SK-N-MC (cell line): Measurements from ENCODE around the gene SCAPER.

Experiments
- DNase-seq: peaks from one replicate; pipeline ENCODE4 v3.0.0-alpha.2; 2011; ENCODE audit warnings: low read depth, low spot score
- H3K27ac ChIP-seq: fragments of 200-600 bp; sonication (generic); 2 replicates; pipeline ENCODE4 v1.5.1; 2016; ENCODE audit warnings: mixed run types
- H3K36me3 ChIP-seq: fragments of 200-600 bp; sonication (generic); 2 replicates; pipeline ENCODE4 v1.6.1; 2017; ENCODE audit warnings: antibody characterized with exemption, low read length, mixed read lengths; ENCODE audit not compliant: insufficient read depth
- H3K4me3 ChIP-seq: fragments of 200-600 bp; sonication (generic); 2 replicates; pipeline ENCODE4 v1.5.1; 2016
- H3K9ac ChIP-seq: fragments of 200-600 bp; sonication (generic); 2 replicates; pipeline ENCODE4 v1.8.0; 2017; ENCODE audit warnings: mixed run types, mixed read lengths; ENCODE audit not compliant: insufficient read length
- H3K9me3 ChIP-seq: fragments of 200-600 bp; sonication (generic); 2 replicates; pipeline ENCODE4 v1.6.1; 2017; ENCODE audit warnings: low read depth, mild to moderate bottlenecking, antibody characterized with exemption, low read length, moderate library complexity, mixed read lengths
- EZH2 ChIP-seq: fragments of 200-600 bp; sonication (generic); IDR thresholded peaks from one replicate; pipeline ENCODE4 v1.6.1; 2017; ENCODE audit warnings: antibody characterized with exemption
- FOXP2 ChIP-seq: optimal IDR thresholded peaks from 2 replicates; pipeline ENCODE3; 2011; ENCODE audit warnings: mild to moderate bottlenecking, moderate library complexity; ENCODE audit not compliant: insufficient read depth; ENCODE audit errors: extremely low read length, control extremely low read depth
- POLR2AphosphoS5 ChIP-seq: IDR thresholded peaks from 2 replicates; pipeline ENCODE4 v1.6.1; 2012; ENCODE audit warnings: mild to moderate bottlenecking, low read depth, low read length, borderline replicate concordance

The SCAPER gene

DNA sequence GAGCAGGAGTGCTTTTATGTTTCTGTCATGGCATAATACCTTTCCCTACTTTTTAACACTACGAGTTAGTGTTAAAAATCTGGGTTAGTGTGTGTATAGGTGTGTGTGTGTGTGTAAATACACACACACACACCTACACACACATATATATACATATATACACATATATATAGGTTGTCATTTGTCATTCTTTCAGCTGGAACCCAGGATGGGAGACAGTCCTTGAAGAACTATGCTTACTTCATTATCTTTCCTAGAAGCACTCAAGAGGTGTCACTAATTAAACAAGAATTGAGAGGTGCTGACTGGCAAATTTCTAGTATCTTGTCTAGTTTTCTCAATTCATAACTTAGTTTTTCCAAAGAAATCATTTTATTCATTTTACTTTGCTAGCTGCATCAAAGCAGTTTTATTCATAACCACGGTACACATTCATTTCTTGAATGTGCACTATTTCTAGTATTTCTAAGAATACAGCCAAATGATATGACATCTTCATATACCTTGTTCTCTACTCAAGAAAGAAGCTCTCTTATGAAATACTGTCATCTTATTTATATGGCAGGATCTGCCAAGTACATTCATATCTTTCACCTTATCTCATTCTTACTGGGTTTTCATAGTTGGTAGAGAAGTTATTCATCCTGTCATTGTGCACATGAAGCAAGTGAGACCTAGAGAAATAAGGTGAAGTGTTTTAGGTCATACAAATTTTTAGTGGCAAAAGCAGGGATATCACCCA lies 522.0 kb downstream of the SCAPER start:
- Histone ChIP-seq H3K9ac (no peak overlapping the region), H3K4me3 (no peak overlapping the region), H3K36me3 (no peaks in the 10 kb centered on the region), H3K9me3 (no peaks in the 10 kb centered on the region), H3K27ac (no peak overlapping the region)
- TF ChIP-seq EZH2 (no peak), POLR2AphosphoS5 (no peak), FOXP2 (no peak)
- DNase-seq: no peak

DNA sequence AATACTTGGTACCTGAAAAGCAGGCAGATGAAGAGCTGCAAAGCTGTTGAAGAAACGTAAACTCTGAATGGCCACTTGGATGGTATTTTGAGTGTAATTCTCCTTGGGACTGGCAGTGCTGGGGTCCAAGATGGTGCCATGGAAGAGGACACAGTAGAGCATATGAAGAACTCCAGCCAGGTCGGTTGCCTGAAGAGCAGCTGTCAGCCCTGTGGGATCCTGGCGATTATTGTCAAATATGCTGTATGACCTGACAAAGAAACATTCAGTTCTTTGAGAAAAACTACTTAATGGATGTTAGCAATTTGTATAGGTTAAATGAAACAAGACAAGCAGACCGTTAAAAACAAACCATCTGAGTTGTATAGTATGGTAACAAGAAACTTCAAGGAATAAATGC lies 523.8 kb downstream of the SCAPER start:
- Histone ChIP-seq H3K36me3 (no peaks in the 10 kb centered on the region), H3K9ac (no peak overlapping the region), H3K4me3 (no peak overlapping the region), H3K27ac (no peak overlapping the region), H3K9me3 (no peaks in the 10 kb centered on the region)
- TF ChIP-seq POLR2AphosphoS5 (no peak), EZH2 (no peak), FOXP2 (no peak)
- DNase-seq: no peak

DNA sequence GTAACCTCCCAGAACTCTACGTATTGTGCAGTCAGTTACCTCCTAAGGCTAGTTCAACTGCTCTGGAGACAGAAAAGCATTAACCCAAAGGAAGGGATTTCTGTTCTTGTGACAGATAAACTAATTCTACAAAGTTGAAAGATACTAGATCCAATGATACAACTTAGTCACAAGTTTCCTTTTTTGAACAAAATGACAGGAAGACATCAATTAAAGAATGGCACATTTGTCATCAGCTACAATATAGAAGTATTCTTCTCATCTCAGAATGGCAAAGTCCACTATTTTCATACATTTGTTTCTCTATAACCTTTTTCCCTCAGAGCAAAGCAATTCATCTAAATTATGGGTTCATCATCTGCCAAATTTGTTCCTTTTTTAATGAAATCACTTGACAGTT lies 524.9 kb downstream of the SCAPER start:
- DNase-seq: no peak

DNA sequence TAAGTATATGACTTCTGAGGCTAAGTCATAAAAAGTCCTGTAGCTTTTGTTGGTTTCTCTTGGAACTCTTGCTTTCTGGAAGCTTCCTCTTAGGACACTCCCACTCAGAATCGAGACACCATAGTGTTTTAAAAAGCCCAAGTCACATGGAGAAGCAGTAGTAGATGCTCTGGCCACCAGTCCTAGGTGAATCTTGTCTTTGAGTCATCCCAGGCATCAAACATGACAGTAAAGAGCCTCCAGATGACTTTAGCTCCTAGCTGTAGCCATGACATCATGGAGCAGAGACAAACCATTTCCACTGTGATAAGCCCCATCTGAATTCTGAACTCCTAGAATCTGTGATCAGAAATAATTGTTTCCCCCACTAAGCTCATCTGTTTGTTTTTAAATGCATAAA lies 526.4 kb downstream of the SCAPER start:
- Histone ChIP-seq H3K9ac (no peak overlapping the region), H3K36me3 (no peaks in the 10 kb centered on the region)
- TF ChIP-seq EZH2: no peak
- no peak for TF ChIP-seq FOXP2
- TF ChIP-seq POLR2AphosphoS5: no peak

More for the DNA sequence above, 524.9 kb downstream of the SCAPER start:
- TF ChIP-seq EZH2 (no peak), FOXP2 (no peak), POLR2AphosphoS5 (no peak)
- Histone ChIP-seq H3K9ac (no peak overlapping the region), H3K4me3 (no peak overlapping the region), H3K9me3 (no peaks in the 10 kb centered on the region), H3K36me3 (no peaks in the 10 kb centered on the region), H3K27ac (no peak overlapping the region)

DNA sequence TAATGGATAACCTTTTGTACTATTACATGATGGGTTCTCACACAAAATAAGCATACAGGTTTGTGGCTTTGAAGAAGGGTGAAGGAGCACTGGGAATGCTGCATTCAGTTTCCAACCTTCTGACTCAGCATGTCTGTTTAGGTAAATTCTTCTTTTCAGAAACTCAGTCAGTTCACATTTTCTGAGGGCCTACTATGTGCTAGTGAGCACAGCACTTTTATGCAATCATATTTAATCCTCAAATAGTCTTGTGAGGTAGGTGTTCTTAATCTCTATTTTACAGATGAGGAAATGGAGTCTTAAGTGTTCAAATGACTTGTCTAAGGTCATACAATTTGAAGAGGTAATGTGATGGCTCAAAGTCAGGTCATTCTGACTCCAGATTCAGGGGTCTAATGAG lies 527.4 kb downstream of the SCAPER start:
- DNase-seq: no peak
- no peak for TF ChIP-seq FOXP2
- TF ChIP-seq EZH2: no peak
- no peak for TF ChIP-seq POLR2AphosphoS5

More for the DNA sequence above, 526.4 kb downstream of the SCAPER start:
- Histone ChIP-seq H3K9me3 (no peaks in the 10 kb centered on the region), H3K4me3 (no peak overlapping the region), H3K27ac (no peak overlapping the region)
- DNase-seq: no peak

DNA sequence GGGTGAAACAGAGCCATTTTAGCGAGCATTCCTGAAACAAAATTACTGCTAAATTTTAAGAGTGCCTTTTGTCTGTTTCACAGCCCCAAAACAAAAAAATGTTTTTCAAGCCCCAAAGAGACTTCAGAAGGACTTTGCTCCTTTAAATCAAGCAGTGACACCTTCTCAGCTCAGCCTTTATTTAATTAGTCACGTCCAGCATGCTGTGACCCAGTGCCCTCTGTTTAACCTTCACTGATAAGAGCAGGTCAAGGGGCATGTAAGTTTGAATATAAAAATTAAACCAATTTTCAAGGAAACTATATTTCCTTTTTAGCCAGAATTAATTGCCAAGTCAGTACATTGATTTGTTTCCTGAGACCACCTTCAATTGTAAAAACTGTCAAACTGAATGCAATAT lies 527.9 kb downstream of the SCAPER start:
- no peaks in the 10 kb centered on the region for H3K9me3 ChIP-seq
- no peak for DNase-seq
- no peak overlapping the region for H3K9ac ChIP-seq
- H3K27ac ChIP-seq: no peak overlapping the region
- H3K36me3 ChIP-seq: no peaks in the 10 kb centered on the region
- no peak overlapping the region for H3K4me3 ChIP-seq
- no peak for TF ChIP-seq POLR2AphosphoS5
- no peak for TF ChIP-seq EZH2
- no peak for TF ChIP-seq FOXP2

More for the DNA sequence above, 527.4 kb downstream of the SCAPER start:
- Histone ChIP-seq H3K27ac (no peak overlapping the region), H3K9ac (no peak overlapping the region), H3K4me3 (no peak overlapping the region), H3K9me3 (no peaks in the 10 kb centered on the region), H3K36me3 (no peaks in the 10 kb centered on the region)

DNA sequence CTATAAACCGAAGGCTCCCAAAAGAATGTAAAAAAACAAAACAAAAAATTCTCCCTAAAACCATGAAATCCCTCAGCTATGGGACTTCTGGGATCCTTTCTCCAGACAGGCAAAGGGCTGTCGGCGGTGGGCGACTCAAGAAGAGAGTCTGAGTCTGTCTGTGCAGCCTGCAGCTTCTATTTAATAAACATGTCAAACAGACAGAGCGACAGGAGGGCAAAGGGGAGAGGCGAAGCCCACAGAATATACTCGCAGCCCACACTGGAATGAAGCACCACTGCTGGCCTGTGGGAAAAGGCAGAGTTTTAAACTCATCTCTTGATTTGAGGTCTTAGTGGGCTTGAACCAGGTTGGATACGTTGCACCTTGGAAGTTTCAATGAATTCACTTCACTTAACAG lies 528.3 kb downstream of the SCAPER start:
- Histone ChIP-seq H3K4me3 (no peak overlapping the region), H3K27ac (no peak overlapping the region), H3K36me3 (no peaks in the 10 kb centered on the region), H3K9me3 (no peaks in the 10 kb centered on the region), H3K9ac (no peak overlapping the region)
- TF ChIP-seq POLR2AphosphoS5 (no peak), FOXP2 (no peak), EZH2 (no peak)
- DNase-seq: no peak

DNA sequence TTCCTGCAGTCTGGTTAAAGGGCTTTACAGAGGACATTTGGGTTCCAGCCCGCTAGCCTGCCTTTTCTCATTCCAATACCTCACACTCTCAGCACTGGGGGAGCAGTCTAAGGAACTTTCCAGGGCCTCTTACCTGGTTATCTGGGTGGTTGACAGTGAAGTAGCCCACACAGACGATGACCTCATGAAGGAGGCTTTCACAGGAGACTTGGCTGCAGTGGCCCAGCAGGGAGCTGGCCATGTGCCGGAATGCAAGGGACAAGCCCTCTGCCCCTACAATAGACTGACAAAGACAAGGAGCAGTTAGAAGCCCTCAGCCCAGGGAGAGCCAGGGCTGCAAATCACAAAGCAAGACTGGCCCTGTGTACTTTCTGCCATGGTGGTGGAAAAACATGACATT lies 529.1 kb downstream of the SCAPER start:
- TF ChIP-seq FOXP2: no peak
- TF ChIP-seq POLR2AphosphoS5: no peak
- TF ChIP-seq EZH2: no peak
- Histone ChIP-seq H3K4me3 (no peak overlapping the region), H3K9ac (no peak overlapping the region), H3K9me3 (no peaks in the 10 kb centered on the region), H3K36me3 (no peaks in the 10 kb centered on the region), H3K27ac (no peak overlapping the region)
- no peak for DNase-seq

DNA sequence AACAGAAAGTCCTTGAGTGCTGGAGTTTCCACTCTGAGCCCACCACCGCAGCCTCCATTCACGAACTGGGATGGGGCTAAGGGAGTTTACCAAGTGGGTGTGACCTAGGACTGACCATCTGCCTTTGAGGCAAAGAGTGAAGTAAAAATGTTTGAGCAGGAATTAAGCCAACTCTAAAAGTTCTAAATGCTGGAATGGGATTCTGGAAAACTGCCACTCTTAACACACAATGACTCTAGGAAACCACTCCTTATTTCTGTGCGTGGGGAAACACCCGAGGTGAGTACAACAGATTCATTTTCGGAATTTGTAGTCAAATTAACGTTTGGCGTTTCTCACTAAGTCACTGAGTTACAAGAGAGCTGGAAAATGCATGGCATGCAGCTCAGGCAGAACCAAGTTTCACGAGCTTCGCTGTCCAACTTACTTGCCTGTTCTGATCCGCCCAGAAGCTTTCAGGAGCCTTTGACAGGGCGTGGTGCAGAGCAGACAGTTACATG lies 537.0 kb downstream of the SCAPER start:
- no peaks in the 10 kb centered on the region for H3K9me3 ChIP-seq
- H3K36me3 ChIP-seq: no peaks in the 10 kb centered on the region
- no peak overlapping the region for H3K9ac ChIP-seq
- TF ChIP-seq POLR2AphosphoS5 (no peak), EZH2 (no peak), FOXP2 (no peak)
- no peak for DNase-seq
- no peak overlapping the region for H3K27ac ChIP-seq
- no peak overlapping the region for H3K4me3 ChIP-seq
